Endothelial cell of umbilical vein (primary cell): ENCODE data around the gene SLC25A48. TPM values are rescaled to one million over a fixed set of nuclear protein-coding genes. Genes with fewer than 3 reads are reported as not detected.
"Not testable (repeated sequence)": the region's sequence is repeated elsewhere in the genome, so short reads cannot be mapped to it uniquely, and the experiment has no call there.

ENCODE experiments used
- BruUV-seq: library from RNA; stranded (reverse); fragments of 400-500 nt; replicated peaks from 2 replicates; lab custom pipeline; 2021; lab: Mats Ljungman, UMichigan
- CTCF ChIA-PET: fragments of 300-600, 350-600 bp; sonication (Branson Sonifier 250); formaldehyde crosslinking; loops from one replicate; lab custom pipeline; 2021; ENCODE audit warnings: antibody characterized with exemption, inconsistent platforms; lab: Charles Lee
- POLR2A ChIA-PET: fragments of 300-600, 350-600 bp; sonication (Branson Sonifier 250); formaldehyde crosslinking; loops from one replicate; lab custom pipeline; 2021; ENCODE audit warnings: antibody characterized with exemption, inconsistent platforms; lab: Charles Lee
- DNase-seq: peaks from one replicate; pipeline ENCODE4 v3.0.0-alpha.2; 2011; ENCODE audit warnings: low read depth, low spot score
- FAIRE-seq: peaks from 2 replicates; lab custom pipeline; 2011; peaks lifted over from hg19 to GRCh38; lab: Jason Lieb, UNC
- H2AFZ ChIP-seq: 2 replicates; pipeline ENCODE4 v1.6.0; 2012; ENCODE audit warnings: low read depth, low read length, control low read depth, inconsistent platforms
- H3K27ac ChIP-seq: 2 replicates; pipeline ENCODE4 v1.5.1; 2011; ENCODE audit warnings: low read depth, mild to moderate bottlenecking, control low read depth, low read length, moderate library complexity; ENCODE audit not compliant: insufficient read depth
- H3K27me3 ChIP-seq, 2 experiments: 2 replicates each; pipeline versions ENCODE4 v1.6.0 to v1.6.1; 2011; ENCODE audit warnings: low read length in 2 of 2, mixed read lengths in 1 of 2; ENCODE audit not compliant: control insufficient read depth in 2 of 2, insufficient read depth in 2 of 2
- H3K36me3 ChIP-seq, 2 experiments: 2 replicates in 1 of 2; 3 replicates in 1 of 2; pipeline ENCODE4 v1.5.1; 2011; ENCODE audit warnings: low read length in 2 of 2, mild to moderate bottlenecking in 1 of 2, moderate library complexity in 1 of 2; ENCODE audit not compliant: control insufficient read depth in 2 of 2, insufficient read depth in 2 of 2; ENCODE audit errors: extremely low read depth in 1 of 2
- H3K4me1 ChIP-seq: 3 replicates; pipeline ENCODE4 v1.5.1; 2011; ENCODE audit warnings: mild to moderate bottlenecking, low read length; ENCODE audit not compliant: control insufficient read depth, insufficient read depth; ENCODE audit errors: extremely low read depth
- H3K4me2 ChIP-seq: 2 replicates; pipeline ENCODE4 v1.6.1; 2011; ENCODE audit warnings: low read length, control low read depth, mixed read lengths; ENCODE audit not compliant: insufficient read depth
- H3K4me3 ChIP-seq, 3 experiments: fragments of 200-600 bp in 1 of 3; sonication (generic), shearing (Covaris generic) in 1 of 3; replicated peaks in 1 of 3; 2 replicates each; pipeline ENCODE4 v1.5.1; 2011 to 2016; ENCODE audit warnings: control low read depth in 3 of 3, low read length in 3 of 3, mild to moderate bottlenecking in 2 of 3, inconsistent platforms in 1 of 3, low read depth in 1 of 3, moderate library complexity in 1 of 3; ENCODE audit not compliant: insufficient read depth in 1 of 3
- H3K79me2 ChIP-seq: 2 replicates; pipeline ENCODE4 v1.6.0; 2012; ENCODE audit warnings: low read length, inconsistent platforms; ENCODE audit not compliant: control insufficient read depth, insufficient read depth
- H3K9ac ChIP-seq: replicated peaks from 2 replicates; pipeline ENCODE3; 2011; ENCODE audit warnings: low read length, control low read depth; ENCODE audit not compliant: insufficient read depth; ENCODE audit errors: extremely low read depth
- H3K9me1 ChIP-seq: replicated peaks from 3 replicates; pipeline ENCODE4 v1.6.0; 2011; ENCODE audit warnings: mild to moderate bottlenecking, low read length; ENCODE audit not compliant: control insufficient read depth, insufficient read depth; ENCODE audit errors: extremely low read depth
- H3K9me3 ChIP-seq: replicated peaks from 2 replicates; pipeline ENCODE4 v1.5.1; 2012; ENCODE audit warnings: low read length, inconsistent platforms; ENCODE audit not compliant: control insufficient read depth, insufficient read depth
- H4K20me1 ChIP-seq: replicated peaks from 2 replicates; pipeline ENCODE3; 2011; ENCODE audit warnings: mild to moderate bottlenecking, low read length; ENCODE audit not compliant: control insufficient read depth, insufficient read depth; ENCODE audit errors: extremely low read depth
- CTCF ChIP-seq, 2 donors: IDR thresholded peaks; 1 replicate in 1 of 2; 2 replicates in 1 of 2; pipeline ENCODE4 v1.5.1; 2011; ENCODE audit warnings: low read length in 2 of 2, mild to moderate bottlenecking in 2 of 2, moderate library complexity in 2 of 2, control low read depth in 1 of 2, inconsistent platforms in 1 of 2, low read depth in 1 of 2; ENCODE audit not compliant: insufficient read depth in 1 of 2; ENCODE audit errors: extremely low read depth in 1 of 2
- EZH2 ChIP-seq: IDR thresholded peaks from 2 replicates; pipeline ENCODE4 v1.6.1; 2012; ENCODE audit warnings: borderline replicate concordance, low read depth, mild to moderate bottlenecking, moderate library complexity, low read length, inconsistent platforms; ENCODE audit not compliant: severe bottlenecking
- FOS ChIP-seq: IDR thresholded peaks from 2 replicates; pipeline ENCODE4 v1.6.1; 2011; ENCODE audit warnings: mild to moderate bottlenecking, low read length, moderate library complexity, borderline replicate concordance; ENCODE audit not compliant: insufficient read depth
- GATA2 ChIP-seq: IDR thresholded peaks from 2 replicates; pipeline ENCODE4 v1.7.0; 2011; ENCODE audit warnings: low read depth, mild to moderate bottlenecking, moderate library complexity, mixed read lengths, low read length; ENCODE audit not compliant: insufficient read length, insufficient read depth
- JUN ChIP-seq: IDR thresholded peaks from 2 replicates; pipeline ENCODE4 v1.6.1; 2011; ENCODE audit warnings: borderline replicate concordance, low read depth; ENCODE audit not compliant: insufficient read length, insufficient read depth
- MAX ChIP-seq: IDR thresholded peaks from 2 replicates; pipeline ENCODE4 v1.6.1; 2011; ENCODE audit not compliant: insufficient read depth, insufficient read length
- MYC ChIP-seq: IDR thresholded peaks from one replicate; pipeline ENCODE4 v1.6.1; 2011; ENCODE audit warnings: mild to moderate bottlenecking, low read depth, low read length
- POLR2A ChIP-seq: IDR thresholded peaks from 2 replicates; pipeline ENCODE4 v1.6.1; 2012; ENCODE audit warnings: low read depth, mild to moderate bottlenecking, control low read depth, low read length
- POLR2AphosphoS5 ChIP-seq: IDR thresholded peaks from 2 replicates; pipeline ENCODE4 v1.6.1; 2012; ENCODE audit warnings: low read depth, mild to moderate bottlenecking, control low read depth, low read length, moderate library complexity; ENCODE audit not compliant: insufficient read depth
- dilution Hi-C: fragments of 300-500 bp; cut with MboI; formaldehyde crosslinking; loops from one replicate; pipeline ENCODE4 v1.15.0; 2019; ENCODE audit warnings: low sequenced_read_pairs; ENCODE audit not compliant: extremely low pct_ligation_motif_present
- intact Hi-C: fragments of 100-400 bp; cut with micrococcal nuclease; formaldehyde crosslinking; loops from one replicate; pipeline ENCODE4 v1.10.0; 2022
- polyA plus RNA-seq, 4 experiments: library from polyadenylated mRNA; depleted of rRNA in 3 of 4; stranded (reverse) in 3 of 4; unstranded in 1 of 4; fragments of >200 nt; gene quantifications; 2 replicates each; pipeline versions ENCODE4 v1.2.1 to v1.2.3, GENCODE V29; 2011 to 2012; ENCODE audit warnings: missing spikeins in 1 of 4
- total RNA-seq: library from RNA; stranded (reverse); gene quantifications from 2 replicates; pipeline ENCODE4 v1.2.3, GENCODE V29; 2021

Gene SLC25A48
- total and polyA plus RNA-seq, 2 donors (not counting 3 experiments of a cell fraction or from before 2014, with no cell fraction given) = not detected

- intact Hi-C loops = no loop called here
- no peak overlapping the region for H3K9ac ChIP-seq
- FAIRE-seq (no peak), DNase-seq (no peak)
- H3K4me1 ChIP-seq = no peaks in the 10 kb centered on the region
- no TSS peak for BruUV-seq
- H2AFZ ChIP-seq = no peak overlapping the region
- ChIA-PET CTCF (no interaction called here), POLR2A (no interaction called here)
- H3K9me3 ChIP-seq = no peaks in the 10 kb centered on the region
- no peak overlapping the region for H3K4me3 ChIP-seq
- dilution Hi-C loops = no loop called here
- no peaks in the 10 kb centered on the region for H3K79me2 ChIP-seq
- TF ChIP-seq EZH2 (no peak), POLR2AphosphoS5 (no peak), POLR2A (no peak), JUN (no peak), GATA2 (no peak), MYC (no peak), MAX (no peak), FOS (no peak), CTCF (IDR thresholded peaks at IDR 0.05; ENCODE audit: extremely low read depth in 1 of 2, insufficient read depth in 1 of 2, low read depth in 1 of 2, low read length in 2 of 2) (no peak)
- H3K27me3 ChIP-seq = peaks cover 0 to 2% of the 10 kb centered on the region in 2 experiments
- H3K9me1 ChIP-seq = no peaks in the 10 kb centered on the region
- H3K4me2 ChIP-seq = no peak overlapping the region
- H4K20me1 ChIP-seq = no peaks in the 10 kb centered on the region
- H3K27ac ChIP-seq = no peak overlapping the region
- no peaks in the 10 kb centered on the region for H3K36me3 ChIP-seq
Measured at GRCh38 chr5:135857630-135858311, 23.3 kb downstream of the SLC25A48 start.

DNA sequence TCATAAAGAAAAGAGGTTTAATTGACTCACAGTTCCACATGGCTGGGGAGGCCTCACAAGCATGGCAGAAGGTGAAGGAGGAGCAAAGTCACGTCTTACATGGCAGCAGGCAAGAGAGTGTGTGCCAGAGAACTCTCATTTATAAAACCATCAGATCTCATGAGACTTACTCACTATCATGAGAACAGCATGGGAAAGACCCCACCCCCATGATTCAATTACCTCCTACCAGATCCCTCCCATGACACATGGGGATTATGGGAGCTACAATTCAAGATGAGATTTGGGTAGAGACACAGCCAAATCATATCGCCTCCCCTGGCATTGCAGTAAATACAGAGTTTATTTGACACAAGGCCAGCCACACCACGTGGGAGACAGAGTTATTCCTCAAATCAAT lies 24.7 kb downstream of the SLC25A48 start:
- H3K79me2 ChIP-seq, H3K9me3 ChIP-seq, dilution Hi-C loops, CTCF ChIA-PET, H3K4me3 ChIP-seq, intact Hi-C loops, DNase-seq, POLR2A ChIA-PET, H3K9ac ChIP-seq, H3K27ac ChIP-seq, H3K4me2 ChIP-seq, H3K27me3 ChIP-seq, H3K36me3 ChIP-seq, FAIRE-seq, H3K4me1 ChIP-seq, H3K9me1 ChIP-seq, H2AFZ ChIP-seq, BruUV-seq, H4K20me1 ChIP-seq: not testable (repeated sequence)
